ENCODE results near the gene NCKAP5.

DNA sequence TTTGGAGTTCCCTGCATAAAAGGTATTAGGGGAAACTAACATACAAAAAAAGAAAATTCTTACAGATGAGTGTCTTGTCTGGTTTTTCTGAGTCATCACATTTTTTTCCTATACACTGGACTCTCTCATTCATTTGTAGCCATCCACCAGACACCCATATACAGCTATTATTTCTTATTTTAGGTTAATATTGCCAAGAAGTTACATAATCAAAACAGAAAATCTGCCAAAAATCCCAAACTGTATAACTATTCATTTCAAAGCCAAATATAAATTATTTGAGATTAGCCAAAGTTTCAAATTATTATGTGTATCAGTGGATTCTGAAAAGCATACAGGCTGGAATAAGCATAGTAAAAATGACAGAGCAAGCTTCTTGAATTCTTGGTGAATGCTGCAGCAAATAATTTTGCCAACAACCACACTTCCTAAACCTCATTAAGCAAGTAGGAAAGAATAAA, 191.2 kb downstream of the NCKAP5 start:
- TF ChIP-seq, protein P1, sequence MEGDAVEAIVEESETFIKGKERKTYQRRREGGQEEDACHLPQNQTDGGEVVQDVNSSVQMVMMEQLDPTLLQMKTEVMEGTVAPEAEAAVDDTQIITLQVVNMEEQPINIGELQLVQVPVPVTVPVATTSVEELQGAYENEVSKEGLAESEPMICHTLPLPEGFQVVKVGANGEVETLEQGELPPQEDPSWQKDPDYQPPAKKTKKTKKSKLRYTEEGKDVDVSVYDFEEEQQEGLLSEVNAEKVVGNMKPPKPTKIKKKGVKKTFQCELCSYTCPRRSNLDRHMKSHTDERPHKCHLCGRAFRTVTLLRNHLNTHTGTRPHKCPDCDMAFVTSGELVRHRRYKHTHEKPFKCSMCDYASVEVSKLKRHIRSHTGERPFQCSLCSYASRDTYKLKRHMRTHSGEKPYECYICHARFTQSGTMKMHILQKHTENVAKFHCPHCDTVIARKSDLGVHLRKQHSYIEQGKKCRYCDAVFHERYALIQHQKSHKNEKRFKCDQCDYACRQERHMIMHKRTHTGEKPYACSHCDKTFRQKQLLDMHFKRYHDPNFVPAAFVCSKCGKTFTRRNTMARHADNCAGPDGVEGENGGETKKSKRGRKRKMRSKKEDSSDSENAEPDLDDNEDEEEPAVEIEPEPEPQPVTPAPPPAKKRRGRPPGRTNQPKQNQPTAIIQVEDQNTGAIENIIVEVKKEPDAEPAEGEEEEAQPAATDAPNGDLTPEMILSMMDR (IDR thresholded peaks at IDR 0.05) = no peak
- TF ChIP-seq POLR2A (IDR thresholded peaks at IDR 0.05) = no peak
